ENCODE data around the gene SLC49A3. TPM values are rescaled to one million over a fixed set of nuclear protein-coding genes. Genes with fewer than 3 reads are reported as not detected.

SLC49A3 gene
- total RNA-seq, 1 experiment from 2014 or later: 5.5 TPM

DNA sequence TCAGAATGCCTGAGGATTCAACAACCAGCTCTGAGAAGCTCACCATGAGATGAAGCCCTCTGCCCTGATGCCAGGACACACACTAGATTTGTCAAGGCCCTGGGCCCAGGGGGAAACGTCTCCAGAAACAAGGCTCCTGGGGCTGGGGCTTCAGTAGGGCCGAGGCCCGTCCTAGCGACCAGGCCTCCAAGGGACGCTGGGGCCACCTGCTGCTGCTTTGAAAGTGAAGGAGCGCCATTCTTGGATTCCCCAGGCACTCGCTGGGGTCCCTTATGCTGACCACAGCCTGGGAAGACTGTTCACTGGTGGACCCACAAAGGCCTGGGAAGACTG, 39.7 kb downstream of the SLC49A3 start:
- Histone ChIP-seq H3K36me3 (ENCODE audit: control insufficient read depth in 1 of 2, insufficient read depth in 2 of 2, low read length in 2 of 2) (no peaks in the 10 kb centered on the region), H4K20me1 (ENCODE audit: insufficient read depth) (no peaks in the 10 kb centered on the region), H3K79me2 (ENCODE audit: insufficient read depth, low read length) (no peaks in the 10 kb centered on the region), H3K27me3 (ENCODE audit: insufficient read depth, low read length) (no peaks in the 10 kb centered on the region), H3K9me3 (ENCODE audit: control insufficient read depth in 1 of 2, insufficient read depth in 1 of 2, low read depth in 1 of 2, low read length in 2 of 2) (no peaks in the 10 kb centered on the region), H3K9me2 (ENCODE audit: insufficient read depth) (no peaks in the 10 kb centered on the region), H3K9ac (ENCODE audit: low read length) (no peak overlapping the region), H3K4me3 (replicated peaks in 1 of 2; ENCODE audit: low read depth in 1 of 2, low read length in 2 of 2) (no peak overlapping the region), H2AFZ (ENCODE audit: low read depth, low read length, poor library complexity, severe bottlenecking) (no peak overlapping the region), H3K27ac (ENCODE audit: low read depth, low read length) (no peak overlapping the region), H3K4me2 (ENCODE audit: low read length) (no peak overlapping the region), H3K4me1 (ENCODE audit: control insufficient read depth in 1 of 2, insufficient read depth in 2 of 2, low read length in 2 of 2) (no peaks in the 10 kb centered on the region)
- ATAC-seq: no peak
- intact Hi-C loops (cut with micrococcal nuclease): no loop called here
- ChIA-PET POLR2A (no interaction called here), CTCF (no interaction called here), RAD21 (ENCODE audit: low non-redundant PET in 1 of 2, low total read pairs in 2 of 2, uncharacterized antibody in 2 of 2, unreplicated experiment in 2 of 2) (no interaction called here)
- no TSS peak for BruUV-seq (replicated peaks)
- DNase-seq (ENCODE audit: low read depth, low spot score): no peak
- no peak for TF ChIP-seq TCF7L2 (IDR thresholded peaks at IDR 0.05; ENCODE audit: borderline replicate concordance, extremely low read depth, insufficient read depth, insufficient read length)
- TF ChIP-seq SRF (IDR thresholded peaks at IDR 0.05; ENCODE audit: low read depth): no peak
- no peak for TF ChIP-seq CEBPB (IDR thresholded peaks at IDR 0.05; ENCODE audit: low read depth)
- TF ChIP-seq EGR1 (IDR thresholded peaks at IDR 0.05; ENCODE audit: low read depth): no peak
- TF ChIP-seq EZH2 (IDR thresholded peaks at IDR 0.05): no peak
- TF ChIP-seq CBX3 (IDR thresholded peaks at IDR 0.05; ENCODE audit: low read depth): no peak
- TF ChIP-seq SIN3A (IDR thresholded peaks at IDR 0.05; ENCODE audit: low read depth): no peak
- TF ChIP-seq, protein P1, sequence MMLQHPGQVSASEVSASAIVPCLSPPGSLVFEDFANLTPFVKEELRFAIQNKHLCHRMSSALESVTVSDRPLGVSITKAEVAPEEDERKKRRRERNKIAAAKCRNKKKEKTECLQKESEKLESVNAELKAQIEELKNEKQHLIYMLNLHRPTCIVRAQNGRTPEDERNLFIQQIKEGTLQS (IDR thresholded peaks at IDR 0.05): no peak
- TF ChIP-seq JUND (IDR thresholded peaks at IDR 0.05): no peak
- TF ChIP-seq, protein P2, sequence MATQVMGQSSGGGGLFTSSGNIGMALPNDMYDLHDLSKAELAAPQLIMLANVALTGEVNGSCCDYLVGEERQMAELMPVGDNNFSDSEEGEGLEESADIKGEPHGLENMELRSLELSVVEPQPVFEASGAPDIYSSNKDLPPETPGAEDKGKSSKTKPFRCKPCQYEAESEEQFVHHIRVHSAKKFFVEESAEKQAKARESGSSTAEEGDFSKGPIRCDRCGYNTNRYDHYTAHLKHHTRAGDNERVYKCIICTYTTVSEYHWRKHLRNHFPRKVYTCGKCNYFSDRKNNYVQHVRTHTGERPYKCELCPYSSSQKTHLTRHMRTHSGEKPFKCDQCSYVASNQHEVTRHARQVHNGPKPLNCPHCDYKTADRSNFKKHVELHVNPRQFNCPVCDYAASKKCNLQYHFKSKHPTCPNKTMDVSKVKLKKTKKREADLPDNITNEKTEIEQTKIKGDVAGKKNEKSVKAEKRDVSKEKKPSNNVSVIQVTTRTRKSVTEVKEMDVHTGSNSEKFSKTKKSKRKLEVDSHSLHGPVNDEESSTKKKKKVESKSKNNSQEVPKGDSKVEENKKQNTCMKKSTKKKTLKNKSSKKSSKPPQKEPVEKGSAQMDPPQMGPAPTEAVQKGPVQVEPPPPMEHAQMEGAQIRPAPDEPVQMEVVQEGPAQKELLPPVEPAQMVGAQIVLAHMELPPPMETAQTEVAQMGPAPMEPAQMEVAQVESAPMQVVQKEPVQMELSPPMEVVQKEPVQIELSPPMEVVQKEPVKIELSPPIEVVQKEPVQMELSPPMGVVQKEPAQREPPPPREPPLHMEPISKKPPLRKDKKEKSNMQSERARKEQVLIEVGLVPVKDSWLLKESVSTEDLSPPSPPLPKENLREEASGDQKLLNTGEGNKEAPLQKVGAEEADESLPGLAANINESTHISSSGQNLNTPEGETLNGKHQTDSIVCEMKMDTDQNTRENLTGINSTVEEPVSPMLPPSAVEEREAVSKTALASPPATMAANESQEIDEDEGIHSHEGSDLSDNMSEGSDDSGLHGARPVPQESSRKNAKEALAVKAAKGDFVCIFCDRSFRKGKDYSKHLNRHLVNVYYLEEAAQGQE (IDR thresholded peaks at IDR 0.05; ENCODE audit: low read depth): no peak
- no peak for TF ChIP-seq POLR2A (IDR thresholded peaks at IDR 0.05; ENCODE audit: borderline replicate concordance, extremely low read depth, insufficient read depth, insufficient read length)
- TF ChIP-seq, protein P3, sequence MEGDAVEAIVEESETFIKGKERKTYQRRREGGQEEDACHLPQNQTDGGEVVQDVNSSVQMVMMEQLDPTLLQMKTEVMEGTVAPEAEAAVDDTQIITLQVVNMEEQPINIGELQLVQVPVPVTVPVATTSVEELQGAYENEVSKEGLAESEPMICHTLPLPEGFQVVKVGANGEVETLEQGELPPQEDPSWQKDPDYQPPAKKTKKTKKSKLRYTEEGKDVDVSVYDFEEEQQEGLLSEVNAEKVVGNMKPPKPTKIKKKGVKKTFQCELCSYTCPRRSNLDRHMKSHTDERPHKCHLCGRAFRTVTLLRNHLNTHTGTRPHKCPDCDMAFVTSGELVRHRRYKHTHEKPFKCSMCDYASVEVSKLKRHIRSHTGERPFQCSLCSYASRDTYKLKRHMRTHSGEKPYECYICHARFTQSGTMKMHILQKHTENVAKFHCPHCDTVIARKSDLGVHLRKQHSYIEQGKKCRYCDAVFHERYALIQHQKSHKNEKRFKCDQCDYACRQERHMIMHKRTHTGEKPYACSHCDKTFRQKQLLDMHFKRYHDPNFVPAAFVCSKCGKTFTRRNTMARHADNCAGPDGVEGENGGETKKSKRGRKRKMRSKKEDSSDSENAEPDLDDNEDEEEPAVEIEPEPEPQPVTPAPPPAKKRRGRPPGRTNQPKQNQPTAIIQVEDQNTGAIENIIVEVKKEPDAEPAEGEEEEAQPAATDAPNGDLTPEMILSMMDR (IDR thresholded peaks at IDR 0.05 in 2 of 3, conservative IDR thresholded peaks at IDR 0.05 in 1 of 3; ENCODE audit: borderline replicate concordance in 1 of 3, insufficient read depth in 1 of 3, low read depth in 2 of 3, low read length in 2 of 3): no peak
- TF ChIP-seq RAD21 (IDR thresholded peaks at IDR 0.05; ENCODE audit: low read depth): no peak
- no peak for TF ChIP-seq ELF1 (IDR thresholded peaks at IDR 0.05; ENCODE audit: borderline replicate concordance, low read depth)
- TF ChIP-seq, protein P4, sequence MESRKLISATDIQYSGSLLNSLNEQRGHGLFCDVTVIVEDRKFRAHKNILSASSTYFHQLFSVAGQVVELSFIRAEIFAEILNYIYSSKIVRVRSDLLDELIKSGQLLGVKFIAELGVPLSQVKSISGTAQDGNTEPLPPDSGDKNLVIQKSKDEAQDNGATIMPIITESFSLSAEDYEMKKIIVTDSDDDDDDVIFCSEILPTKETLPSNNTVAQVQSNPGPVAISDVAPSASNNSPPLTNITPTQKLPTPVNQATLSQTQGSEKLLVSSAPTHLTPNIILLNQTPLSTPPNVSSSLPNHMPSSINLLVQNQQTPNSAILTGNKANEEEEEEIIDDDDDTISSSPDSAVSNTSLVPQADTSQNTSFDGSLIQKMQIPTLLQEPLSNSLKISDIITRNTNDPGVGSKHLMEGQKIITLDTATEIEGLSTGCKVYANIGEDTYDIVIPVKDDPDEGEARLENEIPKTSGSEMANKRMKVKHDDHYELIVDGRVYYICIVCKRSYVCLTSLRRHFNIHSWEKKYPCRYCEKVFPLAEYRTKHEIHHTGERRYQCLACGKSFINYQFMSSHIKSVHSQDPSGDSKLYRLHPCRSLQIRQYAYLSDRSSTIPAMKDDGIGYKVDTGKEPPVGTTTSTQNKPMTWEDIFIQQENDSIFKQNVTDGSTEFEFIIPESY (IDR thresholded peaks at IDR 0.05; ENCODE audit: extremely low read depth, insufficient replicate concordance, low read length): no peak
- no peak for TF ChIP-seq FOSL1 (IDR thresholded peaks at IDR 0.05; ENCODE audit: low read depth)
- no peak for TF ChIP-seq YY1 (IDR thresholded peaks at IDR 0.05; ENCODE audit: extremely low read depth, insufficient replicate concordance, low read depth, low read length)

All from HCT116 (cell line).